Heart left ventricle (tissue), 13 donors: ENCODE measurements around the gene SORBS2.

Source experiments
- CTCF ChIP-seq, 12 donors: fragments of 200-600 bp; sonication (generic) in 4 of 12; IDR thresholded peaks; one replicate each; pipeline versions ENCODE4 v1.5.0 to v1.8.0; 2018 to 2022; ENCODE audit warnings: antibody characterized with exemption in 12 of 12, mild to moderate bottlenecking in 5 of 12
- POLR2A ChIP-seq, 2 donors: fragments of 450-650 bp; IDR thresholded peaks; one replicate each; pipeline ENCODE4 v1.6.1; 2017; ENCODE audit warnings: antibody characterized with exemption in 2 of 2, mild to moderate bottlenecking in 2 of 2, moderate library complexity in 2 of 2
- donor health status: ischemic (EF 13 %, LVEDD 7.1; RV severe dilation, severe dysfunction).
- donor health status: DM: no; HTN: yes; CAD: no.
- donor health status: DM: no; HTN: no; CAD: no.
- donor health status: ischemic (EF 25% LVEDD 6.9; RV normal size, moderate dysfunction).
- donor health status: ischemic (EF 25% LVEDD 5.7; RV mildly dilated, moderate dysfunction).
- donor health status: ischemic (EF 35%, LVEDD 5.7; RV mildly dilated, moderate dysfunction).
- donor health status: nonischemic (EF 11% LVEDD 7.7; RV severe dilation, severe dysfunction).
- donor health status: DM: yes; HTN: yes; CAD: no.
- donor health status: PGD.
- donor health status: ischemic (EF 29% LVEDD 5.4; RV normal size, mild dysfunction).
- donor health status: nonischemic (EF 23%, LVEDD 6.1; RV moderate dilation, normal function).

- TF ChIP-seq POLR2A (IDR thresholded peaks at IDR 0.05): no peak
- no peak for TF ChIP-seq CTCF (IDR thresholded peaks at IDR 0.05)
These were observed 50.4 kb downstream of the SORBS2 start for GRCh38 chr4:185761352-185762235.
